Astrocyte (in vitro differentiated cells and primary cell): ENCODE data around the gene KLHL11.

Experiments used
- EZH2 ChIP-seq: IDR thresholded peaks from 2 replicates; pipeline ENCODE4 v1.6.1; 2012; ENCODE audit warnings: mild to moderate bottlenecking, low read length, inconsistent platforms; ENCODE audit not compliant: insufficient read depth
- TF ChIP-seq, protein P1 (sequence below): IDR thresholded peaks from 2 replicates; pipeline ENCODE4 v1.5.1; 2011; ENCODE audit warnings: low read depth, mild to moderate bottlenecking, inconsistent platforms, low read length, moderate library complexity; ENCODE audit not compliant: insufficient read depth

DNA sequence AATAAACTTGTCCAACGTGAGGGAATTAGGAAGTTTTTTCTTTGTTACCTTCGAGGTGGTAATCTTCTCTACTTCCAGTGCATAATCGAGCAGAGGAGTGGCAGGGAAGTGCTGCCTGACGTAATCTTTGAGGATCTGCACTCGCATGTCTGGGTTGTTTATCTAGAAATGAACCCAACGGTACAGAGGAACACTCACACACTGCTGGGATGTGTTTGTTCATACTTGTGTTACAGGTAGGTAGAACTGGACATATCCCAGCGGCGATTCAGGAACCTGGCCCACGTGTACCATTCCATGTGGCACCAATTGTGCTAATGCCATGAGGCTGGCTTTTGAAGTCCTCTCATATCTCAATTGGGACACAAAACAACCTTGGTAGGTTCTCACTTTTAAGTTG lies 4.2 kb upstream of the KLHL11 start:
- TF ChIP-seq, protein P1, sequence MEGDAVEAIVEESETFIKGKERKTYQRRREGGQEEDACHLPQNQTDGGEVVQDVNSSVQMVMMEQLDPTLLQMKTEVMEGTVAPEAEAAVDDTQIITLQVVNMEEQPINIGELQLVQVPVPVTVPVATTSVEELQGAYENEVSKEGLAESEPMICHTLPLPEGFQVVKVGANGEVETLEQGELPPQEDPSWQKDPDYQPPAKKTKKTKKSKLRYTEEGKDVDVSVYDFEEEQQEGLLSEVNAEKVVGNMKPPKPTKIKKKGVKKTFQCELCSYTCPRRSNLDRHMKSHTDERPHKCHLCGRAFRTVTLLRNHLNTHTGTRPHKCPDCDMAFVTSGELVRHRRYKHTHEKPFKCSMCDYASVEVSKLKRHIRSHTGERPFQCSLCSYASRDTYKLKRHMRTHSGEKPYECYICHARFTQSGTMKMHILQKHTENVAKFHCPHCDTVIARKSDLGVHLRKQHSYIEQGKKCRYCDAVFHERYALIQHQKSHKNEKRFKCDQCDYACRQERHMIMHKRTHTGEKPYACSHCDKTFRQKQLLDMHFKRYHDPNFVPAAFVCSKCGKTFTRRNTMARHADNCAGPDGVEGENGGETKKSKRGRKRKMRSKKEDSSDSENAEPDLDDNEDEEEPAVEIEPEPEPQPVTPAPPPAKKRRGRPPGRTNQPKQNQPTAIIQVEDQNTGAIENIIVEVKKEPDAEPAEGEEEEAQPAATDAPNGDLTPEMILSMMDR = no peak
- TF ChIP-seq EZH2 = no peak
